Activated naive CD8-positive, alpha-beta T cell treated with anti-CD3 and anti-CD28 coated beads, Interleukin-2, amount 10 ng/mL, durations not matched to agents 7 days and 5 days (primary cell): ENCODE data around the gene AVEN. TPM values are rescaled to one million over a fixed set of nuclear protein-coding genes. Genes with fewer than 3 reads are reported as not detected.
"Not testable (repeated sequence)": the region's sequence is repeated elsewhere in the genome, so short reads cannot be mapped to it uniquely, and the experiment has no call there.

Experiments used
- ATAC-seq: fragments of 150-1000 bp; cut with Tn5 transposase; one replicate; pipeline ENCODE4 v1.10.0; 2021; ENCODE audit warnings: low read depth, moderate library complexity
- POLR2A ChIA-PET: fragments of 350-600 bp; sonication (Branson Sonifier 250); formaldehyde crosslinking; loops from one replicate; lab custom pipeline; 2021; ENCODE audit warnings: antibody characterized with exemption; lab: Charles Lee
- DNase-seq: peaks from one replicate; pipeline ENCODE4 v3.0.0; 2021
- H3K27ac Mint-ChIP-seq: one replicate; pipeline ENCODE4 v1.8.0; 2022; ENCODE audit warnings: mild to moderate bottlenecking, mixed read lengths
- H3K27me3 Mint-ChIP-seq: one replicate; pipeline ENCODE4 v1.8.0; 2022; ENCODE audit warnings: mild to moderate bottlenecking, moderate library complexity, mixed read lengths
- H3K36me3 Mint-ChIP-seq: one replicate; pipeline ENCODE4 v1.8.0; 2021; ENCODE audit warnings: mild to moderate bottlenecking, mixed read lengths
- H3K4me1 Mint-ChIP-seq: one replicate; pipeline ENCODE4 v1.8.0; 2021; ENCODE audit warnings: mixed read lengths
- H3K4me3 Mint-ChIP-seq: one replicate; pipeline ENCODE4 v1.8.0; 2022; ENCODE audit warnings: mild to moderate bottlenecking, moderate library complexity, mixed read lengths
- H3K9me3 Mint-ChIP-seq: one replicate; pipeline ENCODE4 v1.8.0; 2021; ENCODE audit warnings: mixed read lengths
- total RNA-seq, 2 experiments: library from RNA; stranded (reverse); gene quantifications; one replicate each; pipeline ENCODE4 v1.2.3, GENCODE V29; 2021

The AVEN gene
- total RNA-seq, 2 experiments from 2014 or later, result 6.1 to 6.3 TPM

- H3K4me1 Mint-ChIP-seq, result no peaks in the 10 kb centered on the region
- no peak overlapping the region for H3K4me3 Mint-ChIP-seq
- no peak overlapping the region for H3K27ac Mint-ChIP-seq
- POLR2A ChIA-PET, result no interaction called here
- H3K27me3 Mint-ChIP-seq, result peaks cover 2% of the 10 kb centered on the region
- no peaks in the 10 kb centered on the region for H3K36me3 Mint-ChIP-seq
- no peaks in the 10 kb centered on the region for H3K9me3 Mint-ChIP-seq
- ATAC-seq (no peak), DNase-seq (no peak)
Observed at GRCh38 chr15:33839540-33839939, 199.5 kb downstream of the AVEN start.

GRCh38 chr15:33837294-33837693, 201.7 kb downstream of the AVEN start:
- Mint-ChIP-seq H3K27ac (no peak overlapping the region), H3K27me3 (peaks cover 9% of the 10 kb centered on the region), H3K9me3 (no peaks in the 10 kb centered on the region), H3K4me1 (no peaks in the 10 kb centered on the region), H3K4me3 (no peak overlapping the region), H3K36me3 (no peaks in the 10 kb centered on the region)
- POLR2A ChIA-PET, result no interaction called here
- no peak for ATAC-seq
- no peak for DNase-seq

GRCh38 chr15:33834892-33835743, 203.9 kb downstream of the AVEN start:
- POLR2A ChIA-PET, result interaction anchor here (1.0 kb wide), 1 partner anchor 19 kb away, joined by 3 read pairs; no protein-coding TSS in a partner anchor
- ATAC-seq, result no peak
- H3K27me3 Mint-ChIP-seq, result peaks cover 12% of the 10 kb centered on the region
- H3K36me3 Mint-ChIP-seq, result no peaks in the 10 kb centered on the region
- H3K27ac Mint-ChIP-seq, result no peak overlapping the region
- no peak for DNase-seq
- no peak overlapping the region for H3K4me3 Mint-ChIP-seq
- H3K4me1 Mint-ChIP-seq, result no peaks in the 10 kb centered on the region
- H3K9me3 Mint-ChIP-seq, result no peaks in the 10 kb centered on the region

GRCh38 chr15:33831646-33832045, 207.4 kb downstream of the AVEN start:
- no peak overlapping the region for H3K27ac Mint-ChIP-seq
- no peaks in the 10 kb centered on the region for H3K9me3 Mint-ChIP-seq
- H3K27me3 Mint-ChIP-seq, result peaks cover 12% of the 10 kb centered on the region
- H3K4me1 Mint-ChIP-seq, result no peaks in the 10 kb centered on the region
- DNase-seq, result no peak
- ATAC-seq, result no peak
- no peak overlapping the region for H3K4me3 Mint-ChIP-seq
- POLR2A ChIA-PET, result no interaction called here
- H3K36me3 Mint-ChIP-seq, result no peaks in the 10 kb centered on the region

- POLR2A ChIA-PET, result no interaction called here
- Mint-ChIP-seq H3K9me3 (no peaks in the 10 kb centered on the region), H3K4me3 (no peak overlapping the region), H3K4me1 (no peaks in the 10 kb centered on the region), H3K36me3 (no peaks in the 10 kb centered on the region), H3K27ac (no peak overlapping the region), H3K27me3 (peaks cover 9% of the 10 kb centered on the region)
- DNase-seq (no peak), ATAC-seq (no peak)
Observed at GRCh38 chr15:33830351-33830750, 208.7 kb downstream of the AVEN start.

GRCh38 chr15:33826201-33826600, 212.8 kb downstream of the AVEN start:
- POLR2A ChIA-PET, result no interaction called here
- DNase-seq (no peak), ATAC-seq (no peak)
- no peaks in the 10 kb centered on the region for H3K4me1 Mint-ChIP-seq
- H3K4me3 Mint-ChIP-seq, result no peak overlapping the region
- H3K27me3 Mint-ChIP-seq, result peaks cover 7% of the 10 kb centered on the region
- H3K27ac Mint-ChIP-seq, result no peak overlapping the region
- H3K36me3 Mint-ChIP-seq, result no peaks in the 10 kb centered on the region
- no peaks in the 10 kb centered on the region for H3K9me3 Mint-ChIP-seq

GRCh38 chr15:33825453-33825852, 213.6 kb downstream of the AVEN start:
- POLR2A ChIA-PET, result no interaction called here
- no peaks in the 10 kb centered on the region for H3K9me3 Mint-ChIP-seq
- ATAC-seq, result no peak

GRCh38 chr15:33823119-33823518, 215.9 kb downstream of the AVEN start:
- Mint-ChIP-seq H3K27me3 (peaks cover 7% of the 10 kb centered on the region), H3K4me3 (no peak overlapping the region), H3K27ac (no peak overlapping the region), H3K9me3 (no peaks in the 10 kb centered on the region), H3K4me1 (no peaks in the 10 kb centered on the region), H3K36me3 (no peaks in the 10 kb centered on the region)
- no peak for DNase-seq
- no peak for ATAC-seq
- POLR2A ChIA-PET, result no interaction called here

More at GRCh38 chr15:33825453-33825852, 213.6 kb downstream of the AVEN start:
- H3K27ac Mint-ChIP-seq, result no peak overlapping the region
- H3K4me3 Mint-ChIP-seq, result no peak overlapping the region
- no peaks in the 10 kb centered on the region for H3K4me1 Mint-ChIP-seq
- H3K36me3 Mint-ChIP-seq, result no peaks in the 10 kb centered on the region
- H3K27me3 Mint-ChIP-seq, result peaks cover 5% of the 10 kb centered on the region
- DNase-seq, result no peak

- no peaks in the 10 kb centered on the region for H3K4me1 Mint-ChIP-seq
Observed at GRCh38 chr15:33822479-33822878, 216.5 kb downstream of the AVEN start.

GRCh38 chr15:33819499-33819898, 219.5 kb downstream of the AVEN start:
- H3K27me3 Mint-ChIP-seq, ATAC-seq, H3K9me3 Mint-ChIP-seq, POLR2A ChIA-PET, H3K4me1 Mint-ChIP-seq, DNase-seq, H3K36me3 Mint-ChIP-seq, H3K4me3 Mint-ChIP-seq, H3K27ac Mint-ChIP-seq: not testable (repeated sequence)

More at GRCh38 chr15:33822479-33822878, 216.5 kb downstream of the AVEN start:
- POLR2A ChIA-PET, result no interaction called here
- Mint-ChIP-seq H3K27me3 (peaks cover 7% of the 10 kb centered on the region), H3K36me3 (no peaks in the 10 kb centered on the region), H3K9me3 (no peaks in the 10 kb centered on the region), H3K27ac (no peak overlapping the region), H3K4me3 (no peak overlapping the region)
- no peak for ATAC-seq
- DNase-seq, result no peak

Other genes starting within 250 kb of the AVEN start
- not detected for gene CHRM5, start 70.7 kb downstream of the AVEN start, total RNA-seq
- 10 to 100 TPM; 46.4 to 57.5 TPM for gene EMC7, start 62.7 kb upstream of the AVEN start, total RNA-seq
- gene PGBD4, start 62.9 kb upstream of the AVEN start, total RNA-seq, result 1 to 10 TPM; 3.8 to 4.5 TPM
- gene KATNBL1, start 170.9 kb upstream of the AVEN start, total RNA-seq, result 10 to 100 TPM; 49.1 to 49.5 TPM
- gene EMC4, start 185.8 kb upstream of the AVEN start, total RNA-seq, result 10 to 100 TPM; 72.3 to 85.2 TPM